Measurements from ENCODE around the gene SOD3.

- TF ChIP-seq CTCF (IDR thresholded peaks at IDR 0.05): no peak
- TF ChIP-seq POLR2AphosphoS5 (IDR thresholded peaks at IDR 0.05; ENCODE audit: low read depth, low read length): no peak
- TF ChIP-seq REST (IDR thresholded peaks at IDR 0.05; ENCODE audit: insufficient read depth in 1 of 2, low read depth in 2 of 2, low read length in 1 of 2): no peak
- no peak for TF ChIP-seq TCF7L2 (IDR thresholded peaks at IDR 0.05; ENCODE audit: low read depth, low read length)
- no peak for TF ChIP-seq SIN3A (IDR thresholded peaks at IDR 0.05; ENCODE audit: borderline replicate concordance, insufficient read depth, low read depth, low read length)
These were observed 21.4 kb downstream of the SOD3 start for GRCh38 chr4:24816797-24817196.

Measured in Panc1 (cell line).